ENCODE data around the gene NDE1.

NDE1 gene

GRCh38 chr16:15769239-15769638 is 119.2 kb downstream of the NDE1 start:
- DNase-seq (ENCODE audit: low read depth in 2 of 2) = no peak

- DNase-seq (ENCODE audit: low read depth in 2 of 2) = no peak
These were observed 120.1 kb downstream of the NDE1 start for GRCh38 chr16:15770107-15770506.

GRCh38 chr16:15770512-15770911 is 120.5 kb downstream of the NDE1 start:
- DNase-seq (ENCODE audit: low read depth in 2 of 2) = no peak

- no peak for DNase-seq (ENCODE audit: low read depth in 2 of 2)
These were observed 121.6 kb downstream of the NDE1 start for GRCh38 chr16:15771694-15772093.

- DNase-seq (ENCODE audit: low read depth in 2 of 2) = no peak
These were observed 122.7 kb downstream of the NDE1 start for GRCh38 chr16:15772579-15773293.

GRCh38 chr16:15773968-15774367 is 123.9 kb downstream of the NDE1 start:
- DNase-seq (ENCODE audit: low read depth in 2 of 2) = no peak

GRCh38 chr16:15775209-15775608 is 125.2 kb downstream of the NDE1 start:
- DNase-seq (ENCODE audit: low read depth in 2 of 2) = no peak

- DNase-seq (ENCODE audit: low read depth in 2 of 2) = no peak
These were observed 125.7 kb downstream of the NDE1 start for GRCh38 chr16:15775663-15776304.
